HG03045 (cell line): Measurements from ENCODE around the gene ITGA6.

ENCODE experiments used
- ATAC-seq: cut with Tn5 transposase; IDR thresholded peaks from one replicate; pipeline ENCODE4 v1.9.1; 2021; ENCODE audit warnings: mild to moderate bottlenecking, moderate library complexity; ENCODE audit not compliant: unreplicated experiment

The ITGA6 gene

DNA sequence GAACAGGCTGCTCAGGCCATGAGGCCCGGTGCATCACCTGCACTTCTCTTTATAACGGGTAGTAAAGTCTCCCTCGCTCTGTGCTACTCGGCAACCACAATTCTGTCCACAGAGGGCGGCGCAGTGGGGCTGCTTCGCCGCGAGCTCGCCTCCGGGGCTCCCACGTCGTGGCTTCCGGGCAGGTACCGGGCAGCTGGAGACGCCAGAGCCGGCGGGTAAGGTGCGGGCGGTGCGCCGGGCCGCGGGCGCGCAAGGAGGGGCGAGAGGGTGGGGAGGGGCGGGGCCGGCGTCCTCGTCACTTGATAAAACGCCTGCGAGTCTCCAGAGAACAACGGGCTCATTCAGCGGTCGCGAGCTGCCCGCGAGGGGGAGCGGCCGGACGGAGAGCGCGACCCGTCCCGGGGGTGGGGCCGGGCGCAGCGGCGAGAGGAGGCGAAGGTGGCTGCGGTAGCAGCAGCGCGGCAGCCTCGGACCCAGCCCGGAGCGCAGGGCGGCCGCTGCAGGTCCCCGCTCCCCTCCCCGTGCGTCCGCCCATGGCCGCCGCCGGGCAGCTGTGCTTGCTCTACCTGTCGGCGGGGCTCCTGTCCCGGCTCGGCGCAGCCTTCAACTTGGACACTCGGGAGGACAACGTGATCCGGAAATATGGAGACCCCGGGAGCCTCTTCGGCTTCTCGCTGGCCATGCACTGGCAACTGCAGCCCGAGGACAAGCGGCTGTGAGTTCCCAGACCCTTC lies at the start of gene ITGA6:
Gene ITGA6, plus strand, starts transcription at position 331 of the 734 bp plus-strand sequence.
- no peak for ATAC-seq

DNA sequence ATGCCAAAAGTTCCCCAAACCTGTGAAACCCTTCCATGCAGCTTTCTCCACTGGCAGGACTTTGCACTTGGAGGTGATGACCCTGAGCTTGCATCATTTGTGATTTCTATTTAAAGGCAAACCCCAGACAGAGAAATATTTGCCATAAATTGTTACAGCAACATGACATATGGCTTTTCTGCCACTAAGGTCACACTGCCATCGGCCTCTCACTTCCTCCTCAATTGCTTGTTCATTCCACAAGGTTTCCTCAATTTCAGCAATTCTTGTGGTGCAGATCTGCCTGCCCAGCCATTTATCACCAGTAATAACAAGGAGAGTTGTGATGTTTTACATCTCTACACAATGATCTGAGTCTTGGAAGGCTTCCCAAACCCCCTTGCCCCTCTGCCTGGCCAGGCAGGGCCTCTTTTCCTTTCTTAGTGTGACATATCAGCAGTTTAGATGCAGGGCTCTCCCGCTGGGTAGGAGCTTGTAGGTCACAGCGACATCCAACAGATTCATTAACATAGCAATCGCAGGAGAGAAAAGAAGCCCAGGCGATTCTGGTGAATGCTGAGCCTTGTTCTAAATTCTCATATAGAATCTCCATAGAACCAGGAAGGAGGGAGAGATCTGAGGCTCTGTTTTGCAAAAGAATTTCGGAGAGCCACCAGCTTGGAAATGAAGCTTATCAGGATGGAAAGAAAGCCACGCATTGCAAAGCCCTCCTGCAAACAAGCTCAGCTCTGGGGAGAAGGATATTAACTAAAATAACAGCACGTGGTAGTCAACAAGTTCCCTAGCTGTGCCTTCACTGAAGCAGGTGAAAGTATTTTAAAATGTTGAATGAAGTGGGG lies 46.7 kb upstream of the ITGA6 start:
- ATAC-seq = no peak

DNA sequence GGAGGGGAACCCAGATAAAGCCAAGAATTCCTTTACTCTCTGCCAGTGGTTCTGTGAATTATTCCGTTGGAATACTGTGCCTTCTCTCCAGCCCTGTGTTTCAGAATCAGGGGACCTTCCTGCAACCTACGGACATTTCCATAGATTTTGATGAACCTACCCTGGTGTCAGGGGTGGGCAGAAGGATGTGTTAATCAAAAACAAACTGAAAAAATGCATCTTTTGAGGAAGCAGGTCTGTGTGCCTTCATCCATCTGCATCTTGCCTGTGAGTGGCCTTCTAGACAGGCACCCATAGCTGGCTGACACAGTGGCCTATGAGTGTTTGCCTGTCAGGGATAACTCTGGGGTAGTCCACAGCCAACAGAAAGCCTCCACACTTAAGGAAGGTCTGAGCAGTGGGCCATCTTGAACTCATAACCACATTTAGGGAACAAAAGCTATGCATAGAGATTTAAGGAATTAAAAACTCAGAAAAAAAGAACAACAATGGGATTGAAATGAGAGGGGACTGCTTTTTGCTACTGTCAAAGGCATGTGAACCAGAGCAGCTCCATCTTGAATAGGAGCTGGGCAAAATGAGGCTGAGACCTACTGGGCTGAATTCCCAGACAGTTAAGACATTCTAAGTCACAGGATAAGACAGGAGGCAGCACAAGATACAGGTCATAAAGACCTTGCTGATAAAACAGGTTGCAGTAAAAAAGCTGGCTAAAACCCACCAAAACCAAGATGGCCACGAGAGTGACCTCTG lies 45.9 kb upstream of the ITGA6 start:
- no peak for ATAC-seq

DNA sequence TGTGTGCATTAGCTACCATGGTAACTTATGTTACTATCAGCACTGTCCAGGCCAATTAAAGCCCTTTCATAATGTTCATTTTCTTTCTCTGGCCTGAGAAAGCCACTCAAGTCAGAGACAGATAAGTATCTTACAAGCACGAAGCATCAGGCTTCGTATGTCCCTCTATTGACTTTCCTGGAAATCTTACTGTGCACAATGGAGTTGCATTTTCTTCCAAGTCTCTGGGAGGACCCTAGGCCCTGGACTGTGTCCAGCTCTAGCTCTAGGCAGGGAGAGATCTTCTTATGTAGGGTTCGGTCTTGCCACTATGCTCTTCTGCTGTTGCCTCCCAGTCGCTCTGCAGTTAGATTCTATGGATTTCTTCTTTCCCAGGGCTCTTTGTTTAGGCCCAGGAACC lies 40.0 kb upstream of the ITGA6 start:
- ATAC-seq = no peak

DNA sequence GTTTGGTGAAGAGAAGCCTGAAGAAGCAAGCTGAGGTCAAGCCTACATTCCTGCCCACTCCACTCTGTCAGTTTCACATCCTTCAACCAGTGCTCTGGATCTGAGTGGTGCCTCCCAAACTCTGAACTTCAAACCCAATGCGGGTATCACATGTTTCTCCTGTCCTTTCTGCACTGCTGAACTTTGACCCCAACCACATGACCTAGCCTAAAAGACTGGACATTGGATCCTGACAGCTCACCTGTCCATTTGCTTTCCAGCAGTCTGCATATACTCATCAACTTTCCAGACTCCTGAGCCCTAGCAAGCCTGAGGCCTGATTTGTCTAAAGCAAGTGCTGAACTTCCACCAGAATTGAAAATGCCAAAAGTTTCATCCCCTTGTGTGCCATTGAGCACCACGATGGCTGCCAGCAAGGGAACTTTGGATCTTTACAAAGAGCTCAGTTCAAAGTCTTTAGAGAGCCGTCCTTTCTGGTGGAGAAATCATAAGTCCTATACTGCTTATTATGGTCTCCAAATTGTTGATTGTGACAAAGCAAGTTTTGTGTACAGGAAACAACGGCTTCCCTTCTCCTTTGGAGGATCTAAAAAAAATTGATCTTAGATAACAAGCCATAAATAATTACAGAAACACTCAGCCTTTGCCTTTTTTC lies 37.6 kb upstream of the ITGA6 start:
- ATAC-seq = no peak

DNA sequence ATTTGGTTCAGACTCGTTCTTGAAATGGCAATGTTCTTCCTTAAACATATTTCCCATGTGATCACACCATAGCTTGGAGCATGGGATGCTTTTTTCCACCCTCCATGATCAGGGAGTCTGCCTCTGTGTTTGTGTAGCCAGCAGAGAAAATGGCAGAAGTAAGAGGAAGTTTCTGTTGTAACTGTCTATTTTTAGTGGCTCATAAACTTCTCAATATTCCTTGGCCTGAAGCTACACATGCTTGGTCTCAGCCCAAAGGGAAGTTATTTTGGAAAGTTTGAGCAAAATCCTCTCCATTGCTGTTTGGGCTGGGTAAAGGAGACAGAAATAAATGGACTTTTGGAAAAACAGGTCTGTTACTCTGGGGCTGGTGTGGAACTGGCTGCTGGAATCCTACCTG lies 33.4 kb upstream of the ITGA6 start:
- no peak for ATAC-seq

DNA sequence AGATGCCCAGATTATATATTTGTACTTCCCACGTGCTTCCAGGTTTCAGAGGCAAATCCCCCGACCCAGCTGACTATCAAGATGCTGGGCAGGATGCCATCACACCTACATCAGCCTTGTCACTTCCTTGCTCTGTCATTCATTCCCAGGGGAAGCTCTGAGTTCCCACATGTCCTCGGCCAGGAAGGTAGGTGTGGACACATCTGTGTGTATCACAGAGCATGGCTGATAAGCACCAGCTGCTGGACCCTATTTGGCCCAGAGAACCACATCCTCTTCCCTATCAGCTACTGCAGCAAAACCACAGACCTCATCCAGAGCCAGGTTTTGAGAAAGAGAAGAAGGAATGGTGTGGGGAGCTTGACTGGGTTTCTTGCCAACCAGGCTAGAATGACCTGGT lies 31.9 kb upstream of the ITGA6 start:
- no peak for ATAC-seq

DNA sequence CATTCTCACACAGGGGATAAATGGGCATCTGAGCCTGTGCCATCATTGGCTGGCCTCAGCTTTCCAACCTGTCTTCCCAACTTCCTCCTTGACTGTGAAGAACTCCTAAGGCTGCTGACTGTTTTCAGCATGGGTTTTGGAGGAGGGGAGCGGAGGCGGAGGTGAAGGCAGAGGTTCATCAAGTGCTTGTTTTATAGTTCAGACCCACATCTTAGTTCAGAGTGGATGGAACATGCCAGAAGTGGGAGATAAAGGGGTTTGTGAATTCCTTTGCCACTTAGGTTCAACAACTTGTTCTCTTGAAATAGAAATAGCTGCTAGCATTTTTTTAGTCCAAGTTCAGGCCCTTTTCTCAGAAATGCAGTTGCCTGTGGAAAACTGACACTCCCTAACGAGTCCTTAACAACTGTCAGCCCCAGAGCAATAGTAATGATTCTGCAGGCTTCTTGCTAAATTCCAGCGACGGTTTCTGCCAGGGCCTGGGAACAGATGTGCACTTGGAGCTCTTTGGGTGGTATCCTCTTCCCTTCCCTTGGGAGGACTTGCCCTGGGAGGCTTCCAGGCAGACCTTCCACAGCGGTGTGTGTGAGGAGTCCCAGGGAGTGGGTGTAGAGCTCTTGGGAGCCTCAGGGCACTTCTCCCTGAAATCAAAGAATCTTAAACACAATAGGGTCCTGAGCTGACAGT lies 30.1 kb upstream of the ITGA6 start:
- no peak for ATAC-seq

DNA sequence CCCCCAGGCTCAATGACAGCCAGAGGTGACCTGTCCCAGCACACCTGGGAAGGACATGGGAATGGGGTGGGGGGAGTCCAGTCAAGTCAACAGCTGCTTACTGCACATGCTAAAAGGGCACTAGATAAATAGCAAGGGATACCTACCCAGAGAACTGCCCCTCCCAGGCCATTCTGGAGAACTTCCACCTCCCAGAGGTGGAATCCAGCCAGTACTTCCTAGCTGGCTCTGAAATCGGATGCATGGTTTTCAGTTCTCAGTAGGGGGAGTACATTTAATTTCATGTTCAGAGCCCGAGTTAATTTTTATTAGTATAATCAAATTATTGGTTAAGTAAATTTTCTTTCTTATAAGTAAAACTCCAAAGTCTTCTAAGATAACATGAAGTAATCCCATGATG lies 28.9 kb upstream of the ITGA6 start:
- ATAC-seq = no peak

DNA sequence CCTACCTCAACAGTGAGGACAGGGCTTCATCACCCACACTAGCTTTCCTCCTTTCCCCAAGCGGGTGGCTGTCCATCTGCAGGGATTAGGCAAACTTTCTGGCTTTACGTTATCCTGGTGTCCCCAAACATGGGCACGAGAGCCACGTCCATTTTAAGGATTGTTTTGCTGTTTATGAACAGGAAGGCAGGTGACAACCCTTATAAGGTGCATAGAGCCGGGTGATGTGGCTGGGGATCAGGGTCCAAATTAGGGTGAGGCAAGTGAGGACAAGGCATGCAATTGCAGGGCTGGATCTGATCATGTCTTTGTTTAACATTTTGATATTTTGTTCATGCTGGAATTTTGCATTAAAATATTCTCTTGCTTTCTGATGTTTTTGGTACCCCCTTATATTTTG lies 27.6 kb upstream of the ITGA6 start:
- ATAC-seq = no peak

DNA sequence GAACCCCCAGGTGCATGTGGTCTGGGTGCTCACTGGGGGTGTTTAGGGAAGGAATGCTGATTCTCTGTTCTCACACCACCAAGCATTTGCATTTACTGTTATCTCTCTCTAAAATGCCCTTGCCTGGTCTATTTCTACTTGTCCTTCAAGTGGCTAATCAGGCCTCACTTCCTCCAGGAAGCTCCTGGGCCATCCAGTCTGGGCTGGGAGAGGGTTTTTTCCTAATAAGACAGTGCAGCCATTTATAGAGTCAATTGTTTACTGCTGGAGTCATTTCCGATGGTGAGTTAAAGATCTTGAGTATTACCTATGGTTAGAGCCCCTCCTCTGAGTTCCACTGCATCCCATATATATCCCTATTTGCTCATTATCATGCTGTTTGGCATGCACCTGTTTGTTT lies 25.2 kb upstream of the ITGA6 start:
- ATAC-seq = no peak

DNA sequence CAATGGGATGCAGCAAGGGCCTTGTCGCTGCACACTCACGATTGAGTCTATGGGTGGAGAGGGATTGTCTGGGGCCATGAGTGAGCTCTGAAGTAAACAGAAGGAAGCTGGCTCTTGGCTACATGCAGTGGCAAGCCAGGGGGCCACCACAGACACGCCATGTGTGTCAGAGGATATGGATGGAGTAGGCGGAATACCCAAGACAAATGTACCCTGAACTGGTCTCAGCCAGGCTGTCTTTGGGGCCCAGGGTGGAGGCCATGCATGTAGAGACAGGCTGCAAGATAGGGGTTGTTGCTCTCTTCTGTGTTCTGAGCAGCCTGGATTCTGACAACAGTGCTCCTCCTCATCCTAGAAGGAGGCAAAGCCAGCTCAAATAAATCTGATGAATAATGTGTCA lies 24.0 kb upstream of the ITGA6 start:
- no peak for ATAC-seq

DNA sequence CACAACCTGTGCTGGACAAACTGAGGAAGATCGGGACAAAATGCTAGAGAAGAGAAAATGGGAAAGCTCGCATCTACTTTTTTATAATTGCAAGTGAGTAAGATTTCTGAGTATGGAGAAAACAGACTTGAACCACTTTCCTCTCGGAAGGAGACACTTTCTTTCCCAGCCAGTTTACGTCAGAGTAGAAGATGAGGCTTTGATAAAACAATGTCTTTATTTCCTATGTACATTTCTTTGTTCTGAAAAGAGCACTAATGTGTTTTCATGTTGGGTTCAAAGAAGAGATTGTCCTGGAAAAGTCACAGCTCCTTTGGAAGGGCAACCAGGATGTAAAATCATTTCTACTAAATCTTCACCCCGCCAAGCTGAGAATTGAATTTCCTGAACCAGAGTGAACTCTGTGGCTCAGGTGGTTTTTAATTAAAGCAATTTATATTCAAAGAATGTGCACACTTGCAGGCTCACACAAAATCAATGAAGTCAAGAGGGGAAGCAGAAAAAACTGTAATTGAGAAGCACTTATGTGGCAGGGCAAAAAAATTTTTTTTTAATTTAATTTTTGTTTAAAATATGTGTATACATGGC lies 23.4 kb upstream of the ITGA6 start:
- ATAC-seq = no peak

DNA sequence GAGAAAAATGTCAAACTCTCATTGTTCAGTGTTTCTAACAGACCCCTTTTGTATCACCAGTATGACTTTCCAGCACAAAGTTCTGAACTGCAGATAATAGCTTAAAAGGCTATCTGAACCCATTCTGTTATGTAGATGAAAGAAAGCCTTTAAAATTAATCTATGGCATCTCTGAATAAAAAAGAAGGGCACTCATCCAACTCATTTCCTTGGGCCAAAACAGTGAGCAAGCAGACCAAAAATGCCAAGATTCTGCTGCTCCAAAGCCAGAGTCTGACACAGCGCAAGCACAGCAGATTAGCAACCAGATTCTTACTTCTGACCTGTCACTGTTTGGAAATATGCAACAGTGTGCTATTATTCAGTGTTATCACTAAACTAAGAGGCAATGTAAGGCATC lies 22.6 kb upstream of the ITGA6 start:
- no peak for ATAC-seq

DNA sequence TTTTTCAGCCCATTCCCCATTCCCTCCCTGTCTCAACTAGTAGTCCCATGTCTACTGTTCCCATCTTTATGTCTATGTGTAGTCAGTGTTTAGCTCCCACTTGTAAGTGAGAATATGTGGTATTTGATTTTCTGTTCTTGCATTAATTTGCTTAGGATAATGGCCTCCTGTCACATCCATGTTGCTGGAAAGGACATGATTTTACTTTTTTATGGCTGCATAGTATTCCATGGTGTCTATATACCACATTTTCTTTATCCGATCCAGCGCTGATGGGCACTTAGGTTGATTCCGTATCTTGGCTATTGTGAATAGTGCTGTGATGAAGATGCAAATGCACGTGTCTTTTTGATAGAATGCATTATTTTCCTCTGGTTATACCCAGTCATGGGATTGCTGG lies 21.7 kb upstream of the ITGA6 start:
- no peak for ATAC-seq

DNA sequence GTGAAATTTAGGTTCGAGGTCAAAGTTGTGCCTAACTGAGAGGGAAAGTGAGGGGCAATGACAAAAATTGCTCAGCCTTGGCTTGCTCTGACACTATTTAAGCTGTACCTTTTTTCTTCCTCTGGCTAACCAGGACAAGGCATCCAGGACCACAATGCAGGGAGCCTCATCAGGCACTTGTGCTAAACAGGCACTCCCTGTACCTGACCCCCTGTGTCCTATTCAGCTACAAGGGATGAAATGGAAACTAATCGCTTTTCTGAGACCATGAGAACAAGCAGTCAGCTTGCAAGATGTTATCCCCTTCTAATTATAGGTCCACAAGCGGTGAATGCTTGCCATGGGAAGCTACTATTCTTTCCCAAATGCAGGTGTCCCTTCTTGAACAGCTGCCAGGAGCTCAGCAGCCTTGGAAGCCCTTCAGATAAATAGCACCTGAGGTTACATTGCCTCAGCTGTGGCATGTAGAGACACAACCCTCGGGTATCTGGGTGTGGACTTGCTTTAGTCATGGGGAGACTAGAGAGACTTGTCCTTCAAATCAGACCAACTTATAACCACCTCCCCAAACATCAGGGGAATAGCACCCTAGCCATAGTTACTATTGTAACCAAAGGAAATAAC lies 19.1 kb upstream of the ITGA6 start:
- no peak for ATAC-seq

DNA sequence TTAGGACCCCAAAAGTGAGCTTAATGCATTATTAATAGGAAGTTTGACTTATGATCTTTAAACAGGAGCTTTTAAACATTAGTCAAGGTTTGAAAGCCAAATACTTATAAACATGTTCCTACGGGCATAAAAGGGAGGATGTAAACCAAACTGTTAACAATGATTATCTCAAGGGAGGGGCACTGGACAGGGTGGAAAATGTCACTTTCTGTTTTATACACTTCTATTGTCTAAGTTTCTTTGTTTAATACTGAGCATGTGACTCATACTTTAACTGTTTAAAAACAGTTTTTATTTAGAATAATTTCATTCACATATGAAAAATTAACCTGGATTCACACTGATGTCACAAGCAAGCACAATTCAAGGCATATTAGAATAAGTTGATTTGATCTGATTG lies 18.3 kb upstream of the ITGA6 start:
- no peak for ATAC-seq

DNA sequence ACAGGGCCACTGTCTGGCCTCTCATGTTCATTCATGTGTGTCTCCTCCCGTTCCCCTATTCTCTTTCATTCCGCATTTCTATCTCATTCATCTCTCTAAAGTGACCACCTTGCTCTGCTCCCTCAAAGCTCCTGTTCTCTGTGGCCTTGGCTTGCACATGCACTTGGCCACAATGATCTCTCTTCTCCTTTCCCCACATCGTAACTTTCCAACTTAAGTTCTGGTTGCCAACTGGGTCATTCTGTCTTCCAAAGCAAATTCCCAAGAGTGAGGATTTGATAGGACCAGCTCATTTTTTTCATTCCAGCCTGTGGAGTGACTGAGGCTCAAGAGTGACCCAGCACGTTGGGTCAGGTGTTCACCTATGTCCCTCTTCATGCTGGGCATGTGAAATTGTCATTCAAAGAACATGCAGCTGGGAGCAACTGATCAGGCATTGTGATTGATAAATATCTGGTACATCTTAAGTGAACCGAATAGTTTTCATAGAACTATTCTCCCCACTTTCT lies 14.3 kb upstream of the ITGA6 start:
- ATAC-seq = no peak

DNA sequence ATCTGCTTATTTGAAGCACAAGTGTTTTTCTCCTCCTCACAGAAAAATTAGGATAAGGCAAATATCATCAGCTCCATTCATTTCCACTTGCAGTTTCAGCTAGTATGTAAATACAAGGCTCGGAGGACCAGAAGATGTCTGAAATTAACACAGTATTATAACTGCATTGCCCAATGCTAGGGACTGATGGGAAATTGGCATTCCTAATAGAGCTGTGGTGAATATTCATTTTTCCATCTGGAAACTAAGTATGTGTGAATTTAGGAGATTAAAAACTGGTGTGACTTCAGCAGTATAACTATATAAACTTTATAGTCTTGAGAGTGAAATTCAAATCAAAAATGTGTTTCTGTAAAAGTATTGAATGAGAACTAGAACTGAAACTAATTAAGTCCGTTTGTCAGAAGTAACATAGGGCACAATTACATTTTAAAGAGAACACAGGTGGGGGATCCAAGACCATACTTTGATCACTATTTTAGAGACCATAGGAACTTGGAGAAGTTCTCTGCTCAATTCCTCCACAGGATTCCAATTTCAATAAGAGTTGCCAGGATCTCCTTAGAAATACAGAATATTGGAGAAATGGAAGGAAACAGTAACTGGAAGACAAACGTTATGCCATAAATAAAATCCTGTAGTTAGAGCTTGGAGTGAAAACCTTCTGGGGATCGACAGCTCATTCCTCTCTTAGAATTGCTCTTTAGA lies 12.1 kb upstream of the ITGA6 start:
- ATAC-seq = no peak
